ENCODE data around the gene MCC. TPM values are rescaled to one million over a fixed set of nuclear protein-coding genes. Genes with fewer than 3 reads are reported as not detected.

MCC gene
- total and polyA plus RNA-seq, 7 donors = 1.4 to 13.8 (median 4.4) TPM

GRCh38 chr5:113110117-113110516 lies 378.1 kb downstream of the MCC start:
- WGBS, 3 donors = 88 to 89% (median 88%) methylated on average over 6 of the region's 6 CpGs
- Histone ChIP-seq H3K27me3 (ENCODE audit: insufficient read depth in 3 of 3, low read length in 2 of 3) (no peaks in the 10 kb centered on the region), H3K27ac (no peak overlapping the region), H3K4me3 (no peak overlapping the region), H3K36me3 (ENCODE audit: insufficient read depth in 1 of 2, low read depth in 1 of 2) (no peaks in the 10 kb centered on the region), H3K9me3 (no peaks in the 10 kb centered on the region), H3K4me1 (no peaks in the 10 kb centered on the region)
- TF ChIP-seq CTCF (IDR thresholded peaks at IDR 0.05) = no peak
- DNase-seq = no peak
- no peak for ATAC-seq
- intact Hi-C loops (cut with DNase I) = no loop called here

- H3K27ac ChIP-seq = no peak overlapping the region
- H3K36me3 ChIP-seq (ENCODE audit: insufficient read depth in 1 of 2, low read depth in 1 of 2) = no peaks in the 10 kb centered on the region
- WGBS, 3 donors = 88 to 93% (median 93%) methylated on average over 5 of the region's 5 CpGs
- no peak for DNase-seq
- intact Hi-C loops (cut with DNase I) = no loop called here
- no peaks in the 10 kb centered on the region for H3K9me3 ChIP-seq
- no peaks in the 10 kb centered on the region for H3K27me3 ChIP-seq (ENCODE audit: insufficient read depth in 3 of 3, low read length in 2 of 3)
- no peak for ATAC-seq
- TF ChIP-seq CTCF (IDR thresholded peaks at IDR 0.05) = no peak
- H3K4me3 ChIP-seq = no peak overlapping the region
- no peaks in the 10 kb centered on the region for H3K4me1 ChIP-seq
Measured at GRCh38 chr5:113109344-113109743, 378.9 kb downstream of the MCC start.

- Histone ChIP-seq H3K4me1 (no peaks in the 10 kb centered on the region), H3K27ac (no peak overlapping the region), H3K36me3 (ENCODE audit: insufficient read depth in 1 of 2, low read depth in 1 of 2) (no peaks in the 10 kb centered on the region), H3K4me3 (no peak overlapping the region), H3K27me3 (ENCODE audit: insufficient read depth in 3 of 3, low read length in 2 of 3) (no peaks in the 10 kb centered on the region), H3K9me3 (no peaks in the 10 kb centered on the region)
- WGBS, 3 donors = 81 to 97% (median 96%) methylated on average over 5 of the region's 5 CpGs
- DNase-seq = no peak
- ATAC-seq = no peak
- intact Hi-C loops (cut with DNase I) = no loop called here
- TF ChIP-seq CTCF (IDR thresholded peaks at IDR 0.05) = no peak
Measured at GRCh38 chr5:113108485-113108884, 379.8 kb downstream of the MCC start.

- H3K9me3 ChIP-seq = no peaks in the 10 kb centered on the region
- DNase-seq (no peak), ATAC-seq (no peak)
- WGBS, 3 donors = 92 to 96% (median 92%) methylated on average over 2 of the region's 2 CpGs
- H3K27me3 ChIP-seq (ENCODE audit: insufficient read depth in 3 of 3, low read length in 2 of 3) = no peaks in the 10 kb centered on the region
- no peaks in the 10 kb centered on the region for H3K4me1 ChIP-seq
- no peak overlapping the region for H3K4me3 ChIP-seq
- no peak overlapping the region for H3K27ac ChIP-seq
- no peak for TF ChIP-seq CTCF (IDR thresholded peaks at IDR 0.05)
- intact Hi-C loops (cut with DNase I) = no loop called here
- H3K36me3 ChIP-seq (ENCODE audit: insufficient read depth in 1 of 2, low read depth in 1 of 2) = no peaks in the 10 kb centered on the region
Measured at GRCh38 chr5:113106821-113107220, 381.4 kb downstream of the MCC start.

DNA sequence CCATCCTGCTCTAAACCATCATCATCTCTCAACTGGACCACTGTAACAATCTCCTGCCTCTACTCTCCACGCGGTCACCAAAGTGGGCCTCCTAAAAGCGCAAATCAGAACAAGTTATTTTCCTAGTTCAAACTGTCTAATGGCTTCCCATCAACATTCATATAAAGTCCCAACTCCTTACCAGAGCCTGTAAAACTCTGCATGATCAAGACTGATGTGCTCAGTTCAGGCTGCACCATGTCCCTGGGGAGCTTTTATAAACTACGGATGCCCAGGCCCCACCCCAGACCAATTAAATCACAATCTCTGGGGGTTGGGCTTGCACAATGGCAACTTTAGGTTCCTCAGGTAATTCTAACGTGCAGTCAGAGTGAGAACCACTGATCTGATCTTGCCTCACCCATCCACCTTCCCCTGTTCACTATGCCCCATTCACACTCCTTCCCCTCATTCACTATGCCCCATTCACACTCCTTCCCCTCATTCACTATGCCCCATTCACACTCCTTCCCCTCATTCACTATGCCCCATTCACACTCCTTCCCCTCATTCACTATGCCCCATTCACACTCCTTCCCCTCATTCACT lies 382.5 kb downstream of the MCC start:
- H3K9me3 ChIP-seq = no peaks in the 10 kb centered on the region
- H3K36me3 ChIP-seq (ENCODE audit: insufficient read depth in 1 of 2, low read depth in 1 of 2) = no peaks in the 10 kb centered on the region
- ATAC-seq (no peak), DNase-seq (no peak)
- H3K27ac ChIP-seq = no peak overlapping the region
- intact Hi-C loops (cut with DNase I) = no loop called here
- no peaks in the 10 kb centered on the region for H3K27me3 ChIP-seq (ENCODE audit: insufficient read depth in 3 of 3, low read length in 2 of 3)
- H3K4me3 ChIP-seq = no peak overlapping the region
- no peak for TF ChIP-seq CTCF (IDR thresholded peaks at IDR 0.05)
- WGBS, 3 donors = 87 to 95% (median 87%) methylated on average over 5 of the region's 5 CpGs
- no peaks in the 10 kb centered on the region for H3K4me1 ChIP-seq

Data from psoas muscle (tissue), 8 donors.